DLD1 (cell line): Measurements from ENCODE around the gene SORL1.
"Not testable (repeated sequence)": the region's sequence is repeated elsewhere in the genome, so short reads cannot be mapped to it uniquely, and the experiment has no call there.

Experiments
- in situ Hi-C: cut with HindIII; loops from 2 replicates; pipeline ENCODE4 v1.10.0; 2017; ENCODE audit warnings: low sequenced_read_pairs

Gene SORL1

DNA sequence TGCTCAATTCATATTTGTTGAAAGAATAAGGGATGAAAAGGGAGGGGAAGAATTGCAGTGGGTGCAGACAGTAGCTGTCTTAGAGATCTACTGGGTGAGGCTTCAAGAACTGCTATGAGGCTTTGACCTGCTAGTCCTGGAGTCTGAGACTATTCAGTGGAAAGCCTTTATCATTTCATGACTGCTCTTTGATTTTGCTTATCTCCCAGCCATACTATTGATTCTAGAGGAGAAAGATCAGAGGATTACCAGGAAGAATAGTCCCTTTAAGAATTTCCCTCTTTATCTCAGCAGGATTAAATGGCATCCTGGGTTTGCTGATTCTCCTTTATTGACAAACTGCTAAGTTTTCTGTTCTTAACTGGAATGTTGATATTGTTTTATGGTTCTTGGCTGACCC is 108.1 kb downstream of the SORL1 start:
- in situ Hi-C loops: loop anchor here (5.0 kb wide), 1 partner anchor 73 kb away; no protein-coding TSS in a partner anchor

DNA sequence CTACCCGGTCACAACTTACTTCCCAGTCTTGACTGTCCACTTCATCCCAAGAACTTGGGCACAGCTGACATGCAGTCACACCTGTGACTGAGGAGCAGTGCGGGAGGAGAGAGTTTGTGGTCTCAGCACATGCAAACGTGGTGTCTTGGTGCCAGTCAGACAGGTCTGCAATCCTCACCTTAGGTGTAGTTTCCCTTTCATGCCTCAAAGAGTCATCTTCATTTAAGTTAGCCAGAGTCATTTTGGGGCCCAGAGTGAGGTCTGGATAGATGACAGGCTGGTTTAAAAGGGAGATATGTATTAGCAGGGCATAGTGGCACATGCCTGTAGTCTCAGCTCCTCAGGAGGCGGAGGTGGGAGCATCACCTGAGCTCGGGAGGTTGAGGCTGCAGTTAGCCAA is 109.1 kb downstream of the SORL1 start:
- in situ Hi-C loops: loop anchor here (5.0 kb wide), 1 partner anchor 74 kb away; no protein-coding TSS in a partner anchor

DNA sequence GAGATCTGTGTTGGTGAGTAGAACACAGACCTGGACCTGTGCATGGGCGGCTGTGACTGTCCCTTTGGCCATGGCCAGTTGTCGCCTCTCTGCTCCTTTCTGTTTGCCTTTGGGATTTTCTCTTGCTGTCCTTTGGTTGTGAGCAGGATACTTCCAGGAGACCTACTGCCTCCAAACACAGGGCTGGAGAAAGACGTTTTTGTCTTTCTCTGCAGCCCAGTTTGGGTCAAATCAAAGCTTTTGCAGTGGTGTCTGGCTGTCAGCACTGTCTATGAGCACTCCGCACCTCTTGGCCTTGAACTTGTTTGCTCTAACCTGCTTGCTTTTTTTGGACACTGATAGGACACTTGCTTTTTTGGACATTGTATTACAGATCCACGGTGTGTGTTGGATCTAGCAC is 109.6 kb downstream of the SORL1 start:
- in situ Hi-C loops: loop anchor here (5.0 kb wide), 1 partner anchor 74 kb away; no protein-coding TSS in a partner anchor

DNA sequence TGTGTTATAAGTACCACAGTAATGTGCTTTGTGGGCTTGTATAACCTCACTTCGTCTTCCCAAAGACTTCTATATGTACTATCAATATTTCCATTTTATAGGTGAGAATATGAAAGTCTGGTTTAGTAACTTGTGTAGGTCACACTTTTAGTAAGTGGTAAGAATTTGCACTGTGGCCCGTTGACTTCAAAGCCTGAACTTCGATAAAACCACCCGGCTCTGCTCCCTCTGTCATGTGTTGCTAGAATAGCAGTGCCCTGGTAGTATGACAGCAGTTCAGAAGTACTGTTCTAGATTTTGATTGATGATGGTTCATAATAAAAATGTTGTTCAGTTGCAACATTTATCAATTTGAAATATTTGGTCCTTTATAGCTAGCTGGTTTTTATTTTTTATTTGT is 110.9 kb downstream of the SORL1 start:
- in situ Hi-C loops: loop anchor here (5.0 kb wide), 1 partner anchor 76 kb away; no protein-coding TSS in a partner anchor

DNA sequence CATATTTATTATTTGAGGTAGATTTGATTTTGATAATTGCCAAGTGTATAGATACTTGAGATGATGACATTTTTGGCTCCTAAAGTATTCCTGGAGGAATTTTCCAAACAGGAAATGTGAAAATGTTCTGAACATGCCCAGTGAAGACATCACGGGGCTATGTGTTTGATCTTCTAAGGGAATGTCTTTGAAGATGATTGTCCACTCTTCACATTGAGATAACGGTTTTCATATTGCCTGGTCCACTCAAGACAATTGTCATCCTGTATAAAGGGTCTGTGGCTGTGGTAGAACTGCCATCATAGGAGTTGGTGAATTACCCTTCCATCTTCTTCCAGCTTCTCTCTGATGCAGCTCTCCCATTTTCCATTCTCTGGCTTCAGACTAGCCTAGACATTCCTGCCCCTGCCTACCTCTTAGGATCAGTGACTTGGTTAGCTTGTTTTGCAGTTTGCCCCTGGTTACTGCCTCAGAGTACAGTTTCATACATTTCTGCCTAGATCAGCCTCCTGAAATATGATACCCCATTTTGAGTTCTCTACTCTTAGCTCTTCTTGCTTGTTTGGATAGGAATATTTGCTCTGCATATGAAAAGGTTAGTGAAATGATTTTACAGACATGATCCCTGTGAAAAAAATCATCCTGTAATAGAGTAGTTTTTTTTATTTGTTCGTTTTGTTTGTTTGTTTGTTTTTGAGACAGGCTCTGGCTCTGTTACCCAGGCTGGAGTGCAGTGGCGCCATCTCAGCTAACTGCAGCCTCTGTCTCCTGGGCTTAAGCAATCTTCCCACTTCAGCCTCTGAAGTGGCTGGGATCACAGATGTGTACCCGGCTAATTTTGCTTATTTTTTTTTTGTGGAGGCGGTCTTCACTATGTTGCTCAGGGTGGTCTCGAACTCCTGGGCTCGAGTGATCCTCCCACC is 112.0 kb downstream of the SORL1 start:
- in situ Hi-C loops: loop anchor here (5.0 kb wide), 1 partner anchor 77 kb away; no protein-coding TSS in a partner anchor

DNA sequence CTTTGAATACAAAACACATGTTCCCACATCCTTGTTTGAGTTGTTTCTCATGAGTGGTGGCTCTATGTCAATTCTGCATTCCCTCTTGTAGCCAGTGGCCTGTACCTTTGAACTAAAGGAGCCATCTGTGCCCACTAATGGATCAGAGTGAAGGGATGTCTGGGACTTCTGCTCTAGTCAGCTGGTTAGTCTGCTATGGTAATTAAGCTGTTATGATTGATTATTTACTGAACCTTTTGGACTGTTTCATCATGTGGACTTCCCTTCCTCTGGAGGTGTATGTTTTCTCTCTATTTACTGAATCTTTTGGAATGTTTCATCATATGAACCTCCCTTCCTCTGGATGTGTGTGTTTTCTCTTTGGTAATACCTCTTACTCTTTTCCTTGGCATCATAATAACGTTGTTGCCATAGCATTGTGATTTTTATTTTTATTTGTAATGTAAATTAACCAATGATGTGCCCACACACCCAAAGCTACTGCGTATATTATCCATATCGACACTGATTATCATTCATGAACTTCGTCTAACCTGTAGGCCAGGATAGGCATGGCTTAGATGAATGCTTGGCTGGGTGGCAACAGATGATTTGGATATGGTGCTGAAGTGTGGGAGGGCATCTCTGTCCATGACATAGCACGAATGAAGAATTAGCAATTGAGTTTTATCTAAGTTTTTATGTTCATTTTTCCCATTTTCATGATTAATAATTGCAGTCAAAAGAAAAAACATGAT is 113.0 kb downstream of the SORL1 start:
- in situ Hi-C loops: loop anchor here (5.0 kb wide), 1 partner anchor 78 kb away; no protein-coding TSS in a partner anchor

DNA sequence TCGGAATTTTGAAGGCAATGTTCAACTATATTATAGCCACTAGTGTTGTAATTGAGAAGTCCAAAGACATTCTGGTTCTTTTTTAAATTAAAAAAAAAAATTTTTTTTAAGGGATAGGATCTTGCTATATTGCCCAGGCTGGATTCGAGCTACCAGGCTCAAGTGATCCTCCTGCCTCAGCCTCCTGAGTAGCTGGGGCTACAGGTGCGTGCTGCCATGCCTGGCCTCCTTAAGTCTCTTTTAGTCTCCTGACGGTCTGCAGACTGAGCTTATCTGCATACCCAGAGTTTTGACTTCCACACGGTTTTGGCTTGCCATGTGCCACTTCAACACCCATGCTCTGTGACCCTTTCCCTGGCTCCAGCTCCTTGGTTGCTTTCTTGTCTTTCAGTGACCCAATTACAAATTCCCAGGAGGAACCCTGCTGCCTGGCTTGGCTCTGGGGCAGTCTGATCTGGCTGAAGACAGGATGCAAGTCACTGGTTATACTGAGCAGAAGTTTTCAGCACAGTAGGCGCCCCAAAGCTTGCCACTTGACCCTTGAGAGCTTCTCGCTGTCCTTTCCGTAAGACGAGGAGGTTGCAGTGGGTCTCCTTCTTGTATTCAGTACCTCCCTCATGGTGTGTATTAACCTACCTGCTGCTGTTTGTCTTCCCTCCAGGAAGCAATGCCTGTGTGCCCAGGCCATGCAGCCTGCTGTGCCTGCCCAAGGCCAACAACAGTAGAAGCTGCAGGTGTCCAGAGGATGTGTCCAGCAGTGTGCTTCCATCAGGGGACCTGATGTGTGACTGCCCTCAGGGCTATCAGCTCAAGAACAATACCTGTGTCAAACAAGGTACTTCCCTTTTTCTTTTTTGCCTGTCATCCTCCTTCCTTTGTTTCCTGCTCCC is 114.4 kb downstream of the SORL1 start:
- in situ Hi-C loops: no loop called here

DNA sequence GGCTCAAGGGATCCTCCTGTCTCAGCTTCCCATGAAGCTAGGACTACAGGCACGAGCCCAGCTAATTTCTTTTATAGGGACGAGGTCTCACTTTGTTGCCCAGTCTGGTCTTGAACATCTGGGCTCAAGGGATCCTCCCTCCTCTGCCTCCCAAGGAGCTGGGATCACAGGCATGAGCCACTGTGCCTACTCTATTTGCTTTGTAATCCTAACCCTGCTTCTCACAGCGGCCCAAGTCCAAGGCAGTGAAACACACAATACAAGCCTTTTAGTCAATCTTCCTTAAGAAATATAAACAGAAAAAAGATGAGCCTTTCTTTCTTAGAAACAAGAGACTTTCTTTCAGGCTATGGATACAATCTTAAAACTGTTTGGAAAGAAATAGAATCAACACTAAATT is 115.9 kb downstream of the SORL1 start:
- in situ Hi-C loops: no loop called here

DNA sequence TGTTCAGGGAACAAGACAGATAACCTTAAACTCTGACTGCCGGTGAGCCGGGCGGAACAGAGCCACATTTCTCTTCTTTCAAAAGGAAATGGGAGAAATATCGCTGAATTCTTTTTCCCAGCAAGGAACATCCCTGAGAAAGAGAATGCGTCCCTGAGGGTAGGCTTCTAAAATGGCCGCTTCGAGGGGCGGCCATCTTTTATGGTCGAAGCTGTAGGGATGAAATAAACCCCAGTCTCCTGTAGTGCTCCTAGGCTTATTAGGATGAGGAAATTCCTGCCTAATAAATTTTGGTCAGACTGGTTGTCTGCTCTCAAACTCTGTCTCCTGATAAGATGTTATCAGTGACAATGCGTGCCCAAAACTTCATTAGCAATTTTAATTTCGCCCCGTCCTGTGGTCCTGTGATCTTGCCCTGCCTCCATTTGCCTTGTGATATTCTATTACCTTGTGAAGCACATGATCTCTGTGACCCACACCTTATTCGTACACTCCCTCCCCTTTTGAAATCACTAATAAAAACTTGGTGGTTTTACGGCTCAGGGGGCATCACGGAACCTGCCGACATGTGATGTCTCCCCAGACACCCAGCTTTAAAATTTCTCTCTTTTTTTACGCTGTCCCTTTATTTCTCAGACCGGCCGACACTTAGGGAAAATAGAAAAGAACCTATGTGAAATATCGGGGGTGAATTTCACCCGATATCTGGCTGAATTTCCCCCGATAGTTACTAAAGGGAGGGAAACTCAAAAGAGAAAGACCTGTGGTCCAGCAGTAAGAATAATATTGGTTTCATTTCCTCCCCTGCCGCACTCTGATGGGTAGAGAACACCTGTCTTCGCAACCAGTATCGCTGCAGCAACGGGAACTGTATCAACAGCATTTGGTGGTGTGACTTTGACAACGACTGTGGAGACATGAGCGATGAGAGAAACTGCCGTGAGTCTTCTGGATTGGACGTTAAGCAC is 117.5 kb downstream of the SORL1 start:
- in situ Hi-C loops: not testable (repeated sequence)

DNA sequence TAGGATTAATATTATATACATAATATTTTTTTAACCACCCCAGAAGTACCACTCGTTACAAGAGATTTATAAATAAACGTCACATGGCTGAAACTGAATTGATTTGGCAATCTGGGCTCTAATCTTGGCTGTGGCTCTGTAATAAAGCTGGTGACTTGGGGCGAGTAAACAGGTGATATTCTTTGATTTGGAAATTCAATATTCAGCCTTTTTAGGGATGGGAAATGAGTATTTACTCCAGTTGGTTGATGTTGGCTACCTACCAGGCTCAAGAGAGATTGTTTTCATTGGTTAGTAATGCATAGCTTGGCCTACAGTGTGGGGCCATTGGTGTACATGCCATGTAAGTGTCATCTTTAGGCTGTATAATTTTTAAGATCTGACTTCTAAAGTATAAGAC is 118.3 kb downstream of the SORL1 start:
- in situ Hi-C loops: no loop called here

DNA sequence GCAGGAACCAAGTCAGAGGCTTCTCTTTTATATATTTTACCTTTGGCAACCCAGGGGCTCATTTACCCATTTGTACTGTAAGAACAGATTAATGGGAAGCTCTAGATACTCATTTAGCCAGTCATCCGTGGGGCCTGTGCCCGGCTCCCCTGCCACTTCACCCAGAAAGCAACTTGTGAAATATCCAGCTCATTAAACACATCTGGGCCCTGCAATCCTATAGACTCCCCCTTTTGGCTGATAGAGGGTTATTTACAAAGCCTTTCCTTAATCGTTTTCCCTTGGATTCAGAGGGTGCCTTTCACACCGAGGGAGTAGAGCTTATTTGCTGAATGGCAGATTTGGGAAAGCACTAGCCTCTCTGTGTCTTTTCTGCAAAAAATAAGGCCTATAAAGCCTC is 119.4 kb downstream of the SORL1 start:
- in situ Hi-C loops: no loop called here

DNA sequence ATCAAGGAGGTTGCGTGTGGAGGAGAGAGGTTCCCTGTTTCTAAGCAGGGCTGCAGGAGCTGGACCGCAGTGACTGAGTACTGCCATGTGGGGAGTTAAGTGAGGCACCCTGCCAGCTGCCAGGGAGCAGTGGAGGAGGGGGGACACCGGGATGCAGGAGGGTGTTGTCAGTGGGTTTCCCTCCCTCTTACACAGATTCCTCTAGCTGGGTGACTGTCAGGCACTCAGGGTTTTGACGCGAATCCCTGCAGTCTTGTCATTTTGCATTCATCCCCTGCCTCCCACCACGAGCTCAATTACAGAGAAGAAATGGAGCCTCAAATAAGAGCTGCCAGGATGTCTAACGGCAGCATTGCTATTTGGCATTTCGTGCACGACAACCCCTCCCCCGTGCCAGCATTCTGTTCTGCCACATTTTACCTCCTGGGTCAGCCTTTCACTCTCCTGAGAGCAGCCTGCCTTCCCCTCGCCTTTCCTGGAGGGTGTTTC is 120.5 kb downstream of the SORL1 start:
- in situ Hi-C loops: no loop called here

DNA sequence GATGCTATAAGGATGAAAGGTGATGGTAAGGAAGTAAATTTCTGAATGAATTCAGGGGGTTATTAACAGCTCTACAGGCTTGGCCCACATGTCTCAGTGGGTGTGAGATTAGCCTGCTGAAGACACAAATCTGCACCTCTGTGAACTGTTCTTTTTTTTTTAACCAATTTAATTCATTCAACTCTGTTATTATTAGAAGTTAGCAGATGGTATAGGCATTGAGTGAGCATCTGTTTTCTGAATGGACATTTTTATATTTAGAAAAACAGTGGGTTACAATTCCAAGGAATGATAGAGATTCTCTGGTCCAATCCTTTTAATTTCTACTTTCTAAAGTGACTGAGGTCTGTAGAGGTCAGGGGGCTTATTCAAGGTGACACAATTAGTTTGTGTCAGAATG is 122.7 kb downstream of the SORL1 start:
- in situ Hi-C loops: no loop called here

DNA sequence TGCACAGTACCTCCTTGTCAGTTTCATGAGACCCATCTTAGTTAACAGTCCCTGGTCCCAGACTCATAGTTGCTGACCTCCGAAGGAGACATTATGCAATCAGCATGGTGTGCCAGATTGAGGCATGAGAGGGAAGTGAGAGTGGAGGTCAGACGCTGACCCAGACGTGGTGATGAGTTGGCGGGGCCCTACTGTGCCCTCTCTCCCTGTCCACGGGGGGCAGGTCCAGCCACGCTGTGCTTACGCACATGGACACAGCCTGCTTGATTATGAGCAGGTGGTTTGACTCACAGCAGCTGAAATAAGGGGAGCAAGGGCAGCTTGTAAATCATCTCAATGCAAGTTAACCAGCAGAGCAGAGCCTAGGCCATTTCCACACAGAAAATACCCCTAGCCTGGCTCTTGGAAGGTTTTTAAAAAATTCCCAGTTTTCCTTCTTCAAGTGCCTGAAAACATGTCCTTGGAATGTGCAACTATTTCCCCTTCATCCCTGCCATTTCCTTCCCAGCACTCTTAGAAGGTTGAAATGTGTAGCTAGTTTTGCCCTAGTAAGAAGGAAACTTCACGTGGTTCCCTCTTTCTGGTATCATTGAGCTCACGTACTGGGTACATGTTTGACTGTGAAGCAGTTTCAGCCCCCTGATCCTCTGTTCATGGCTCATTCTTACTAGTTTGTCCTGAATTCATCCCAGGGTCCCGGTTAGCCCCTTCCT is 123.3 kb downstream of the SORL1 start:
- in situ Hi-C loops: no loop called here

DNA sequence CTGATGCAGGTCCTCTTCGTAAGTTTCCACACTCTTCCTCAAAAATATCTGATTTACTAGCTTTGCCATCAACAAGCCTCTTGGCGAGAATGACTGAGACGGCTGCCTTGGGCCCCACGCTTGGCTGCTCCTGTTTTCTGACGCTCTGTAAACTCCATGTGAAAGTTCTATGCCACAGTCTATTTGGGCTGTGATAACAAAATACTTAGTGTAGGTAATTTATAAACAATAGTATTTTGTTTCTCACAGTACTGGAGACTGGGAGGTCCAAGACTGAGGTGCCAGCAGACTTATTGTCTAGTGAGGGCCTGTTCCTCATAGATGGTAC is 123.8 kb downstream of the SORL1 start:
- in situ Hi-C loops: no loop called here

DNA sequence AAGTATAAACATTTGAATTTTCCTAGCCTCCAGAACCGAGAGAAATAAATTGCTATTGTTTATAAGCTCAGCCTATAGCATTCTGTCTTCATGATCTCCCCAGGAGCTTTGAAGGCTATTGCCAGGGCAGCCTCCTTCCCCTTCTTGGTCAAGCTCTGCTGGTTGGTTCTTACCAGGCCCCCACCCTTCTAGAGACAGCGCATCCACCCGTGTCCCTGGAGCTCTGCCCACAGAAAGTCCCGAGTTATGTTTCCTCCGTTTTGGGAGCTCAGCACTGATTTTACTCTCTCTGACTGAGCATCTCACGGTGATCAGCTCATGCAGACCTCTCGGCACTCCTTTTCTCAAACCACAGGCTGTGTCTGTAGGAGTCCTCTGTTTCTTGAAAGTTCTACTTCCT is 124.4 kb downstream of the SORL1 start:
- in situ Hi-C loops: no loop called here

DNA sequence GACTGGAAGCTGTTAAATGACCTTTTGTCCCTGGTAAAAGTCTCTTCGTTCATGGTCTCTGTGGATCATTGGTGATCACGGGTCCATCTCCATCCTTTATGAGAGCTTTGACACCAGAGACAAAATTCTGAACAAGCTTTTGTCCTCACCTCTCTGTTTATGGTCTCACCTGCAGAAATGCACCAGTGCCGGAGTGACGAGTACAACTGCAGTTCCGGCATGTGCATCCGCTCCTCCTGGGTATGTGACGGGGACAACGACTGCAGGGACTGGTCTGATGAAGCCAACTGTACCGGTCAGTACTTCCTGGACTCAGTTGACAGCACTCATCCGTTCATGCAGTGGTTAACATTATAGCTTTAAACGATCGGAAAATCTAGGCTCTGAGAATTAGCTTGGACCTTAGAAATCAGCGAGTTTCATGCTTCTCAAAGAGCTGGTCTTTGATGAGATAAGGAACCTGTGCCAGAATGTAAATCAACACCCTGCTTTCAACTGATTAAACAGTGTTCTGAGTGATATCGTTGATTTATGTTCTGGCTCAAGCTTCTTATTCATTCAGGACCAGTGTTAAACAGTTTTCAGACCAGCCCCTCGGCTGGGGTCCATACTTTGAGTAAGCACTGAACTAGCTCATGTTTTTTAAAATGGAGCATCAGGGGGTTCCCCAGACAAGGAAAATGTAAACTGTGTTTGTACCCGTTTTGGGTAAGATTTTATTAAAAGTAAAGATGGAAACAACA is 125.2 kb downstream of the SORL1 start:
- in situ Hi-C loops: no loop called here

DNA sequence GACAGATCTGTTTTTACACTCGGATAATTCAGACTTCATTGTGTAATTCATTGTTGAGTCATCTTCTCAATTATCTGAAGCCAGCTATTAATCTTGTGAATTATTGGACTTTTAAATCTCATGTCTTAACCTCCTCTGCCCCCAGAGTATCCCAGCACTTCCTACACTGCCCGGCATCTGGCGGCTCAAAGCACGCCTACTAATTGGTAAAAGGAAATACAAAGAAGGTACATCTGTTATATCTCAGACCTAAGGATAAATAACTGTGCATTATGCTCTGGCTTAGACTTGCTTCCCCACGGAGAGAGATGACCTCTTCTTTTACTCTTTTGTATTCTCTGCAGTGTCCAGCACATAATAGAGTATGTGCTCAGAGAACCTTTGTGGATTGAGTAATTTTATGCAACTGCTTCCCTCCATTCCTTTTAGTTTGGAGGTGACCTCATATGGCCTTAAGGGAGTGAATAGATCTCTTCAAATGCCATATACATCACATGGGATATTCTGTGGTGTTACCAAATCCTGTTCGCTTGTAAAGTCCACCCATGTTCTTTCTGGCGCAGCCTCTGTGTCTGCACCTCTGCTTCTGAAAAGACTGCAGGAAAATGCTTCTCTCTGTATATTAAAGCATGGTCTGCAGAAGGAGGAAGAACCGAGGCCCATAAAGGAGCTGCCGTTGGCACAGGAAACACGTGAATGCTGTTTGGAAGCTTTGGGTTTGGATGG is 126.3 kb downstream of the SORL1 start:
- in situ Hi-C loops: no loop called here
